MM.1S (cell line): ENCODE measurements around the gene KLF6.

Experiments used
- DNase-seq: peaks from one replicate; pipeline ENCODE4 v3.0.0-alpha.2; 2015
- H2AFZ ChIP-seq: fragments of 300-600 bp; sonication (generic); 2 replicates; pipeline ENCODE4 v1.6.0; 2016; ENCODE audit warnings: antibody characterized with exemption, low read length
- H3F3A ChIP-seq: fragments of 300-600 bp; sonication (generic); 2 replicates; pipeline ENCODE4 v1.6.1; 2016; ENCODE audit warnings: mild to moderate bottlenecking, antibody characterized with exemption, low read length, moderate library complexity, mixed read lengths; ENCODE audit not compliant: insufficient read depth
- H3K27ac ChIP-seq: fragments of 300-600 bp; sonication (generic); 2 replicates; pipeline ENCODE4 v1.5.1; 2016; ENCODE audit warnings: mild to moderate bottlenecking, low read length
- H3K27me3 ChIP-seq: fragments of 300-600 bp; sonication (generic); replicated peaks from 2 replicates; pipeline ENCODE4 v1.6.0; 2016; ENCODE audit warnings: low read length; ENCODE audit not compliant: insufficient read depth
- H3K36me3 ChIP-seq: fragments of 300-600 bp; sonication (generic); replicated peaks from 2 replicates; pipeline ENCODE4 v1.6.1; 2016; ENCODE audit warnings: mild to moderate bottlenecking, low read length, mixed read lengths; ENCODE audit not compliant: insufficient read depth
- H3K4me1 ChIP-seq: fragments of 300-600 bp; sonication (generic); 2 replicates; pipeline ENCODE4 v1.6.1; 2016; ENCODE audit warnings: low read length, mixed read lengths
- H3K4me2 ChIP-seq: fragments of 300-600 bp; sonication (generic); 2 replicates; pipeline ENCODE4 v1.6.0; 2016; ENCODE audit warnings: low read depth, low read length
- H3K4me3 ChIP-seq: fragments of 300-600 bp; sonication (generic); 2 replicates; pipeline ENCODE4 v1.5.1; 2016; ENCODE audit warnings: low read length, mixed read lengths
- H3K79me2 ChIP-seq: fragments of 300-600 bp; sonication (generic); 2 replicates; pipeline ENCODE4 v1.6.1; 2016; ENCODE audit warnings: mixed run types, low read length, mixed read lengths
- H3K9ac ChIP-seq: fragments of 300-600 bp; sonication (generic); 2 replicates; pipeline ENCODE4 v1.6.1; 2016; ENCODE audit warnings: low read length, mixed read lengths
- H3K9me2 ChIP-seq: fragments of 300-600 bp; sonication (generic); replicated peaks from 2 replicates; pipeline ENCODE4 v1.6.1; 2016; ENCODE audit warnings: mild to moderate bottlenecking, low read length, mixed read lengths; ENCODE audit not compliant: insufficient read depth
- H3K9me3 ChIP-seq: fragments of 300-600 bp; sonication (generic); replicated peaks from 2 replicates; pipeline ENCODE4 v1.6.1; 2016; ENCODE audit warnings: mild to moderate bottlenecking, low read length, mixed read lengths; ENCODE audit not compliant: insufficient read depth
- H4K20me1 ChIP-seq: fragments of 300-600 bp; sonication (generic); 2 replicates; pipeline ENCODE4 v1.6.1; 2016; ENCODE audit warnings: mild to moderate bottlenecking, low read length, moderate library complexity, mixed read lengths; ENCODE audit not compliant: insufficient read depth
- EZH2 ChIP-seq: fragments of 300-600 bp; sonication (generic); optimal IDR thresholded peaks from 2 replicates; pipeline ENCODE3; 2017; ENCODE audit warnings: low read depth, mild to moderate bottlenecking, antibody characterized with exemption, low read length, mixed read lengths
- EZH2phosphoT487 ChIP-seq: fragments of 300-600 bp; sonication (generic); IDR thresholded peaks from 2 replicates; pipeline ENCODE4 v1.6.1; 2018; ENCODE audit warnings: antibody characterized with exemption, low read length
- TF ChIP-seq, protein P1 (sequence below): fragments of 300-600 bp; sonication (generic); IDR thresholded peaks from 2 replicates; pipeline ENCODE4 v1.5.1; 2016; ENCODE audit warnings: antibody characterized with exemption, low read length, mixed read lengths

The KLF6 gene

GRCh38 chr10:3827266-3827665 is 42.3 kb upstream of the KLF6 start:
- Histone ChIP-seq H3K36me3 (no peaks in the 10 kb centered on the region), H3K9ac (no peak overlapping the region), H3K79me2 (no peaks in the 10 kb centered on the region), H3K9me3 (no peaks in the 10 kb centered on the region), H3K27me3 (no peaks in the 10 kb centered on the region), H2AFZ (no peak overlapping the region), H3K9me2 (no peaks in the 10 kb centered on the region), H3K4me1 (peaks cover 19% of the 10 kb centered on the region), H4K20me1 (no peaks in the 10 kb centered on the region), H3K4me2 (no peak overlapping the region), H3F3A (peaks cover 2% of the 10 kb centered on the region), H3K4me3 (no peak overlapping the region), H3K27ac (no peak overlapping the region)
- TF ChIP-seq EZH2phosphoT487 (no peak), EZH2 (no peak)
- TF ChIP-seq, protein P1, sequence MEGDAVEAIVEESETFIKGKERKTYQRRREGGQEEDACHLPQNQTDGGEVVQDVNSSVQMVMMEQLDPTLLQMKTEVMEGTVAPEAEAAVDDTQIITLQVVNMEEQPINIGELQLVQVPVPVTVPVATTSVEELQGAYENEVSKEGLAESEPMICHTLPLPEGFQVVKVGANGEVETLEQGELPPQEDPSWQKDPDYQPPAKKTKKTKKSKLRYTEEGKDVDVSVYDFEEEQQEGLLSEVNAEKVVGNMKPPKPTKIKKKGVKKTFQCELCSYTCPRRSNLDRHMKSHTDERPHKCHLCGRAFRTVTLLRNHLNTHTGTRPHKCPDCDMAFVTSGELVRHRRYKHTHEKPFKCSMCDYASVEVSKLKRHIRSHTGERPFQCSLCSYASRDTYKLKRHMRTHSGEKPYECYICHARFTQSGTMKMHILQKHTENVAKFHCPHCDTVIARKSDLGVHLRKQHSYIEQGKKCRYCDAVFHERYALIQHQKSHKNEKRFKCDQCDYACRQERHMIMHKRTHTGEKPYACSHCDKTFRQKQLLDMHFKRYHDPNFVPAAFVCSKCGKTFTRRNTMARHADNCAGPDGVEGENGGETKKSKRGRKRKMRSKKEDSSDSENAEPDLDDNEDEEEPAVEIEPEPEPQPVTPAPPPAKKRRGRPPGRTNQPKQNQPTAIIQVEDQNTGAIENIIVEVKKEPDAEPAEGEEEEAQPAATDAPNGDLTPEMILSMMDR, result no peak
- no peak for DNase-seq

- no peak for DNase-seq
These were observed 40.9 kb upstream of the KLF6 start for GRCh38 chr10:3825862-3826351.

GRCh38 chr10:3825244-3825643 is 40.2 kb upstream of the KLF6 start:
- H3K27ac ChIP-seq, result no peak overlapping the region
- H3K27me3 ChIP-seq, result no peaks in the 10 kb centered on the region
- H3F3A ChIP-seq, result no peaks in the 10 kb centered on the region
- H3K79me2 ChIP-seq, result no peaks in the 10 kb centered on the region
- H3K9me3 ChIP-seq, result no peaks in the 10 kb centered on the region
- H4K20me1 ChIP-seq, result no peaks in the 10 kb centered on the region
- TF ChIP-seq, protein P1, result no peak
- TF ChIP-seq EZH2phosphoT487 (no peak), EZH2 (no peak)
- peaks cover 11% of the 10 kb centered on the region; the same call in 1 of the 2 replicates for H3K4me1 ChIP-seq
- H2AFZ ChIP-seq, result no peak overlapping the region
- H3K9me2 ChIP-seq, result no peaks in the 10 kb centered on the region
- DNase-seq, result no peak
- H3K4me3 ChIP-seq, result no peak overlapping the region
- H3K36me3 ChIP-seq, result no peaks in the 10 kb centered on the region
- no peak overlapping the region for H3K4me2 ChIP-seq
- H3K9ac ChIP-seq, result no peak overlapping the region

More at GRCh38 chr10:3825862-3826351, 40.9 kb upstream of the KLF6 start:
- Histone ChIP-seq H3K36me3 (no peaks in the 10 kb centered on the region), H3K27ac (no peak overlapping the region), H3K4me1 (peaks cover 11% of the 10 kb centered on the region; the same call in 1 of the 2 replicates), H3K4me3 (no peak overlapping the region), H2AFZ (no peak overlapping the region), H3K4me2 (no peak overlapping the region), H3K9me2 (no peaks in the 10 kb centered on the region), H3K9ac (no peak overlapping the region), H3K27me3 (no peaks in the 10 kb centered on the region), H3K79me2 (no peaks in the 10 kb centered on the region), H3F3A (no peaks in the 10 kb centered on the region), H3K9me3 (no peaks in the 10 kb centered on the region), H4K20me1 (no peaks in the 10 kb centered on the region)
- TF ChIP-seq EZH2 (no peak), EZH2phosphoT487 (no peak)
- TF ChIP-seq, protein P1, result no peak
